ENCODE data around the gene NUP35.
"Not testable (repeated sequence)": the region's sequence is repeated elsewhere in the genome, so short reads cannot be mapped to it uniquely, and the experiment has no call there.

NUP35 gene

DNA sequence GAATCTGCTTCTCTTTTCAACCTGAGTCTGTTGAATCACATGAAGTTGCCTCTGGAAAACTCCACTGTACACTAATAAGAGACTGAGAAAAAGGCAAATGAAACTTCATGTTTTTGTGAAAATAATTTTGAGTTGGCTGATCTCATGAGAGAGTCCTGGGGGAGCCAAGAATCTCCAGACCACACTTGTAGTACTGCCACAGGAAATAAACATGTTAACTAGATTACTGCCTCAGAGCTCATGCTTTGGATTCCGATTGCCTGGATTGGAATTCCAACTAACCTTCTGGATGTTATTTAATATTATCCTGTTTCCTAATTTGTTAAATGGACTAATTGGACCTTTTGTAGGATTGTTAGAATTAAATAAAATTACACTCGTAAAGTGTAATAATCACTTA lies 25.2 kb downstream of the NUP35 start:
- 0 out of 2 replicates have a peak, but pooled peaks cover 3% of the 10 kb centered on the region for H3K9me3 ChIP-seq (ENCODE audit: low read length)
- no peak overlapping the region for H3K9ac ChIP-seq (ENCODE audit: low read length)
- H3K4me2 ChIP-seq (ENCODE audit: low read length): no peak overlapping the region
- no peaks in the 10 kb centered on the region for H3F3A ChIP-seq (ENCODE audit: insufficient read depth, low read length)
- TF ChIP-seq EZH2 (IDR thresholded peaks at IDR 0.05; ENCODE audit: borderline replicate concordance, low read length): no peak
- TF ChIP-seq, protein P1, sequence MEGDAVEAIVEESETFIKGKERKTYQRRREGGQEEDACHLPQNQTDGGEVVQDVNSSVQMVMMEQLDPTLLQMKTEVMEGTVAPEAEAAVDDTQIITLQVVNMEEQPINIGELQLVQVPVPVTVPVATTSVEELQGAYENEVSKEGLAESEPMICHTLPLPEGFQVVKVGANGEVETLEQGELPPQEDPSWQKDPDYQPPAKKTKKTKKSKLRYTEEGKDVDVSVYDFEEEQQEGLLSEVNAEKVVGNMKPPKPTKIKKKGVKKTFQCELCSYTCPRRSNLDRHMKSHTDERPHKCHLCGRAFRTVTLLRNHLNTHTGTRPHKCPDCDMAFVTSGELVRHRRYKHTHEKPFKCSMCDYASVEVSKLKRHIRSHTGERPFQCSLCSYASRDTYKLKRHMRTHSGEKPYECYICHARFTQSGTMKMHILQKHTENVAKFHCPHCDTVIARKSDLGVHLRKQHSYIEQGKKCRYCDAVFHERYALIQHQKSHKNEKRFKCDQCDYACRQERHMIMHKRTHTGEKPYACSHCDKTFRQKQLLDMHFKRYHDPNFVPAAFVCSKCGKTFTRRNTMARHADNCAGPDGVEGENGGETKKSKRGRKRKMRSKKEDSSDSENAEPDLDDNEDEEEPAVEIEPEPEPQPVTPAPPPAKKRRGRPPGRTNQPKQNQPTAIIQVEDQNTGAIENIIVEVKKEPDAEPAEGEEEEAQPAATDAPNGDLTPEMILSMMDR (IDR thresholded peaks at IDR 0.05; ENCODE audit: low read length): no peak
- H3K4me1 ChIP-seq (ENCODE audit: insufficient read depth, low read length, severe bottlenecking): no peaks in the 10 kb centered on the region
- H3K9me2 ChIP-seq (ENCODE audit: low read depth, low read length): no peaks in the 10 kb centered on the region
- no peaks in the 10 kb centered on the region for H3K27me3 ChIP-seq (ENCODE audit: insufficient read depth, low read length)
- H3K4me3 ChIP-seq (ENCODE audit: low read depth, low read length, poor library complexity, severe bottlenecking): no peak overlapping the region
- no peak overlapping the region for H2AFZ ChIP-seq (ENCODE audit: low read length)
- peaks cover 93% of the 10 kb centered on the region for H3K36me3 ChIP-seq (ENCODE audit: insufficient read depth, low read length)
- no peak overlapping the region for H3K27ac ChIP-seq (ENCODE audit: low read depth, low read length, poor library complexity, severe bottlenecking)
- H4K20me1 ChIP-seq (ENCODE audit: insufficient read depth, low read length): no peaks in the 10 kb centered on the region
- H3K79me2 ChIP-seq (ENCODE audit: insufficient read depth, low read length): 0 out of 2 replicates have a peak, but pooled peaks cover under 1% of the 10 kb centered on the region

DNA sequence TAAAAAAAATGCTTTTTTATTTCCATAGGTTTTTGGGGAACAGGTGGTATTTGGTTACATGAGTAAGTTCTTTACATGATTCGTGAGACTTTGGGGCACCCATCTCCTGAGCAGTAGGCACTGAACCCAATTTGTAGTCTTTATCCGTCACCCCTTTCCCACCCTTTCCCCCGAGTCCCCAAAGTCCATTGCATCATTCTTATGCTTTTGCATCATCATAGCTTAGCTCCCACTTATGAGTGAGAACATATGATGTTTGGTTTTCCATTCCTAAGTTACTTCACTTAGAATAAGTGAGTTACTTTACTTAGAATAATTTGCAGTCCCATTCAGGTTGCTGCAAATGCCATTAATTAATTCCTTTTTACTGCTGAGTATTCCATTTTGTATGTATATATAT lies 28.0 kb downstream of the NUP35 start:
- not testable (repeated sequence) for H3K4me1 ChIP-seq (ENCODE audit: insufficient read depth, low read length, severe bottlenecking); H3K9me2 ChIP-seq (ENCODE audit: low read depth, low read length); H3K4me2 ChIP-seq (ENCODE audit: low read length); H2AFZ ChIP-seq (ENCODE audit: low read length); H3F3A ChIP-seq (ENCODE audit: insufficient read depth, low read length); H3K4me3 ChIP-seq (ENCODE audit: low read depth, low read length, poor library complexity, severe bottlenecking); H3K79me2 ChIP-seq (ENCODE audit: insufficient read depth, low read length); H3K9ac ChIP-seq (ENCODE audit: low read length); H3K27ac ChIP-seq (ENCODE audit: low read depth, low read length, poor library complexity, severe bottlenecking); H3K27me3 ChIP-seq (ENCODE audit: insufficient read depth, low read length); H4K20me1 ChIP-seq (ENCODE audit: insufficient read depth, low read length); H3K9me3 ChIP-seq (ENCODE audit: low read length)
- peaks cover 92% of the 10 kb centered on the region for H3K36me3 ChIP-seq (ENCODE audit: insufficient read depth, low read length)

DNA sequence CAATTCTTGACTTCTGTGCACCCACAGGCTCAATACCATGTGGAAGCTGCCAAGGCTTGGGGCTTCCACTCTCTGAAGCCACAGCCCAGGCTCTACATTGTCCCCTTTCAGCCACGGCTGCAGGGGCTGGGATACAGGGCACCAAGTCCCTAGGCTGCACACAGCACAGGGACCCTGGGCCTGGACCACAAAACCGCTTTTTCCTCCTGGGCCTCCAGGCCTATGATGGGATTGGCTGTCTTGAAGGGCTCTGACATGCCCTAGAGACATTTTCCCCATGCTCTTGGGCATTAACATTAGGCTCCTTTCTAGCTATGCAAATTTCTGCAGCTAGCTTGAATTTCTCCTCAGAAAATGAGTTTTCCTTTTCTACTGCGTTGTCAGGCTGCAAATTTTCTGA lies 29.7 kb downstream of the NUP35 start:
- Histone ChIP-seq H3K9me2 (ENCODE audit: low read depth, low read length) (no peaks in the 10 kb centered on the region), H3K4me2 (ENCODE audit: low read length) (no peak overlapping the region), H3K4me1 (ENCODE audit: insufficient read depth, low read length, severe bottlenecking) (no peaks in the 10 kb centered on the region), H3K4me3 (ENCODE audit: low read depth, low read length, poor library complexity, severe bottlenecking) (no peak overlapping the region), H3K36me3 (ENCODE audit: insufficient read depth, low read length) (peaks cover 90% of the 10 kb centered on the region), H3K79me2 (ENCODE audit: insufficient read depth, low read length) (no peaks in the 10 kb centered on the region), H3K9me3 (ENCODE audit: low read length) (0 out of 2 replicates have a peak, but pooled peaks cover 3% of the 10 kb centered on the region), H3K9ac (ENCODE audit: low read length) (no peak overlapping the region), H4K20me1 (ENCODE audit: insufficient read depth, low read length) (no peaks in the 10 kb centered on the region), H2AFZ (ENCODE audit: low read length) (no peak overlapping the region), H3F3A (ENCODE audit: insufficient read depth, low read length) (no peaks in the 10 kb centered on the region), H3K27me3 (ENCODE audit: insufficient read depth, low read length) (no peaks in the 10 kb centered on the region), H3K27ac (ENCODE audit: low read depth, low read length, poor library complexity, severe bottlenecking) (no peak overlapping the region)
- TF ChIP-seq EZH2 (IDR thresholded peaks at IDR 0.05; ENCODE audit: borderline replicate concordance, low read length): no peak
- TF ChIP-seq, protein P1 (IDR thresholded peaks at IDR 0.05; ENCODE audit: low read length): no peak

DNA sequence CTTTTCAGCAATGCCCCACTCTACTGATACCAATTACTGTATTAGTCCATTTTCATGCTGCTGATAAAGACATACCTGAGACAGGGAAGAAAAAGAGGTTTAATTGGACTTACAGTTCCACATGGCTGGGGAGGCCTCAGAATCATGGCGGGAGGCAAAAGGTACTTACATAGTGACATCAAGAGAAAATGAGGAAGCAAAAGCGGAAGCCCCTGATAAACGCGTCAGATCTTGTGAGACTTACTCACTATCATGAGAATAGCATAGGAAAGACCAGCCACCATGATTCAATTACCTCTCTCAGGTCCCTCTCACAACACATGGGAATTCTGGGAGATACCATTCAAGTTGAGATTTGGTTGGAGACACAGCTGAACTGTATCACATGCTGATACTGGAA lies 30.5 kb downstream of the NUP35 start:
- H3K36me3 ChIP-seq (ENCODE audit: insufficient read depth, low read length): peaks cover 92% of the 10 kb centered on the region
- H3F3A ChIP-seq (ENCODE audit: insufficient read depth, low read length); H3K27me3 ChIP-seq (ENCODE audit: insufficient read depth, low read length); H3K9me2 ChIP-seq (ENCODE audit: low read depth, low read length); H4K20me1 ChIP-seq (ENCODE audit: insufficient read depth, low read length); H3K9me3 ChIP-seq (ENCODE audit: low read length); H3K4me3 ChIP-seq (ENCODE audit: low read depth, low read length, poor library complexity, severe bottlenecking); H2AFZ ChIP-seq (ENCODE audit: low read length); H3K27ac ChIP-seq (ENCODE audit: low read depth, low read length, poor library complexity, severe bottlenecking); H3K79me2 ChIP-seq (ENCODE audit: insufficient read depth, low read length); H3K9ac ChIP-seq (ENCODE audit: low read length); H3K4me1 ChIP-seq (ENCODE audit: insufficient read depth, low read length, severe bottlenecking); H3K4me2 ChIP-seq (ENCODE audit: low read length): not testable (repeated sequence)
